Panc1 (cell line): ENCODE data around the gene CADPS2. TPM values are rescaled to one million over a fixed set of nuclear protein-coding genes. Genes with fewer than 3 reads are reported as not detected.

Source experiments
- ATAC-seq: fragments of 200-7000 bp; cut with Tn5 transposase; 2 replicates; pipeline ENCODE4 v1.9.1; 2020; ENCODE audit warnings: mild to moderate bottlenecking, moderate library complexity
- BruUV-seq: library from RNA; stranded (reverse); fragments of 400-500 nt; replicated peaks from 2 replicates; lab custom pipeline; 2021; lab: Mats Ljungman, UMichigan
- CTCF ChIA-PET: fragments of 300-600 bp; sonication (Branson Sonifier 250); formaldehyde crosslinking; loops from one replicate; lab custom pipeline; 2022; ENCODE audit warnings: antibody characterized with exemption; lab: Charles Lee
- POLR2A ChIA-PET: fragments of 300-600 bp; sonication (Branson Sonifier 250); formaldehyde crosslinking; loops from one replicate; lab custom pipeline; 2022; ENCODE audit warnings: antibody characterized with exemption; lab: Charles Lee
- DNase-seq: peaks from one replicate; pipeline ENCODE4 v3.0.0-alpha.2; 2010; ENCODE audit warnings: low read depth, low spot score
- H3K27ac ChIP-seq: 2 replicates; pipeline ENCODE4 v1.5.1; 2011; ENCODE audit warnings: mild to moderate bottlenecking, low read length, inconsistent platforms
- H3K27me3 ChIP-seq: fragments of 200-500 bp; sonication (Bioruptor generic); 2 replicates; pipeline ENCODE4 v1.6.0; 2014; ENCODE audit warnings: low read length, inconsistent platforms; ENCODE audit not compliant: control insufficient read depth, insufficient read depth
- H3K36me3 ChIP-seq: fragments of 200-500 bp; sonication (Bioruptor generic); 2 replicates; pipeline ENCODE4 v1.5.1; 2014; ENCODE audit warnings: inconsistent platforms, mild to moderate bottlenecking, low read length, moderate library complexity; ENCODE audit not compliant: control insufficient read depth, insufficient read depth
- H3K4me1 ChIP-seq: 2 replicates; pipeline ENCODE4 v1.5.1; 2011; ENCODE audit warnings: inconsistent platforms, mild to moderate bottlenecking, low read length, moderate library complexity; ENCODE audit not compliant: control insufficient read depth, insufficient read depth
- H3K4me3 ChIP-seq, 2 experiments: 2 replicates each; pipeline ENCODE4 v1.5.1; 2011 to 2012; ENCODE audit warnings: low read depth in 2 of 2, low read length in 2 of 2, mild to moderate bottlenecking in 2 of 2, inconsistent platforms in 1 of 2, moderate library complexity in 1 of 2
- H3K9me3 ChIP-seq: fragments of 200-500 bp; sonication (Bioruptor generic); 2 replicates; pipeline ENCODE4 v1.5.1; 2014; ENCODE audit warnings: low read depth, mild to moderate bottlenecking, inconsistent platforms, low read length, moderate library complexity; ENCODE audit not compliant: control insufficient read depth, insufficient read depth
- CTCF ChIP-seq: fragments of 450-650 bp; IDR thresholded peaks from 2 replicates; pipeline ENCODE4 v1.5.1; 2017; ENCODE audit warnings: mild to moderate bottlenecking
- POLR2AphosphoS5 ChIP-seq: IDR thresholded peaks from 2 replicates; pipeline ENCODE4 v1.6.1; 2012; ENCODE audit warnings: mild to moderate bottlenecking, low read depth, low read length, moderate library complexity
- REST ChIP-seq, 2 experiments: IDR thresholded peaks; 2 replicates each; pipeline ENCODE4 v1.6.1; 2011 to 2012; ENCODE audit warnings: low read depth in 2 of 2, control low read depth in 1 of 2, low read length in 1 of 2, mild to moderate bottlenecking in 1 of 2, moderate library complexity in 1 of 2; ENCODE audit not compliant: insufficient read depth in 1 of 2
- SIN3A ChIP-seq: IDR thresholded peaks from 2 replicates; pipeline ENCODE4 v1.6.1; 2012; ENCODE audit warnings: low read depth, mild to moderate bottlenecking, low read length, moderate library complexity, borderline replicate concordance; ENCODE audit not compliant: insufficient read depth
- TCF7L2 ChIP-seq: IDR thresholded peaks from 2 replicates; pipeline ENCODE4 v1.6.1; 2011; ENCODE audit warnings: mild to moderate bottlenecking, low read depth, low read length, inconsistent platforms
- in situ Hi-C: cut with HindIII; loops from 2 replicates; pipeline ENCODE4 v1.10.0; 2016; ENCODE audit warnings: low sequenced_read_pairs, low pct_unique_long_range_greater_than_20kb
- intact Hi-C: fragments of 100-400 bp; cut with micrococcal nuclease; formaldehyde crosslinking; loops from one replicate; pipeline ENCODE4 v1.10.0; 2022; ENCODE audit not compliant: unreplicated experiment
- total RNA-seq: library from RNA; stranded (reverse); gene quantifications from one replicate; pipeline ENCODE4 v1.2.1, GENCODE V29; 2021; ENCODE audit not compliant: unreplicated experiment

The CADPS2 gene
- total RNA-seq, 1 experiment from 2014 or later: 1.6 TPM

DNA sequence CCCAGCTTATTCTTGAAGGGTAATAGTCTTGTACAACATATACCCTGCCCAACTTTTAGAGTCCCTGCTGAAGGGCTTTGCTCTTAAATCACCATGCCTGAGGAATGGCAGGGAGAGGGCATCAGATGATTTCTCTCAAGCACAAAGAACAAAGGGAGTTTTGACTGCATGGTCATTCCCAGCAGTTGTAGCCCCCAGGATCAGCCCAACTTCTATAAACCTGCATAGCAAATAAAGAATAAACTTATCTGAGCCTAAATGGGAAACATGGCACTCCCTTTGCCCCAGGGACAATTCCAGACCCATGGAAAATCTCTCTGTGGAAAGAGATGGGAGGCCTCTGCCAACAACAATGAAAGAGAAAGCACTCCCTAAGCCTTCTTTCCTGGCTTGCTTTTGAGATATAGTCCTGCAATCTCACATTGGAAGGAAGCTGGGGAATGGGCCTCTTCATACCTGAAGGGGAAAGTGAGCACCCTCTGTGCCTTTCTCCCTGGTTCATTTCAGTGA, 18.7 kb downstream of the CADPS2 start:
- Histone ChIP-seq H3K4me1 (no peaks in the 10 kb centered on the region), H3K27ac (no peak overlapping the region), H3K27me3 (no peaks in the 10 kb centered on the region), H3K36me3 (no peaks in the 10 kb centered on the region), H3K9me3 (peaks cover 12% of the 10 kb centered on the region), H3K4me3 (no peak overlapping the region)
- POLR2A ChIA-PET: no interaction called here
- CTCF ChIA-PET: no interaction called here
- TF ChIP-seq SIN3A (no peak), POLR2AphosphoS5 (no peak), CTCF (no peak), REST (IDR thresholded peaks at IDR 0.05; ENCODE audit: insufficient read depth in 1 of 2, low read depth in 2 of 2, low read length in 1 of 2) (no peak), TCF7L2 (no peak)
- intact Hi-C loops (no loop called here), in situ Hi-C loops (no loop called here)
- DNase-seq (no peak), ATAC-seq (no peak)
- no TSS peak for BruUV-seq

DNA sequence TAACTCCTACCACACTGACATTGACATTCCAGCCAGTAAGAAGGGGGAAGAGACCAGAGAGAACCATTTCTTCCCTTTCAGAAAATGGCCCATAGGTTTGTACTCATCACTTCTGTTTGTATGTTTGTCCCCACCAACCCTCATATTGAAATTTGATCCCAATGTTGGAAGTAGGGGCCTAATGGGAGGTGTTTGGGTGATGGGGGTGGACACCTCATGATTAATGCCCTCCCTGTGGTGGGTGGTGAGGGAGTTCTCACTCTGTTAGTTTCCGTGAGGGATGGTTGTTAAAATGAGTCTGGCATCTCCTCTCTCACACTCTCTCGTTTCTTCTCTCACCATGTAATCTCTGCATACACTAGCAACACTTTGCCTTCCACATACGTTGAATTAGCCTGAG, 21.4 kb downstream of the CADPS2 start:
- TF ChIP-seq SIN3A: no peak
- no peak for TF ChIP-seq CTCF
- no peak for TF ChIP-seq POLR2AphosphoS5
- TF ChIP-seq REST (IDR thresholded peaks at IDR 0.05; ENCODE audit: insufficient read depth in 1 of 2, low read depth in 2 of 2, low read length in 1 of 2): no peak
- TF ChIP-seq TCF7L2: no peak
- DNase-seq (no peak), ATAC-seq (no peak)
- Histone ChIP-seq H3K9me3 (peaks cover 8% of the 10 kb centered on the region), H3K4me3 (no peak overlapping the region), H3K4me1 (no peaks in the 10 kb centered on the region), H3K27ac (no peak overlapping the region), H3K27me3 (no peaks in the 10 kb centered on the region), H3K36me3 (no peaks in the 10 kb centered on the region)
- ChIA-PET CTCF (no interaction called here), POLR2A (no interaction called here)
- in situ Hi-C loops (no loop called here), intact Hi-C loops (no loop called here)
- BruUV-seq: no TSS peak
